ENCODE data around the gene GMDS. TPM values are rescaled to one million over a fixed set of nuclear protein-coding genes. Genes with fewer than 3 reads are reported as not detected.

GMDS gene
- total and polyA plus RNA-seq, 2 of the 4 experiments (the other 2 are of a cell fraction): 7.3 to 21.9 TPM

- Histone ChIP-seq H3K9ac (ENCODE audit: low read depth, low read length) (no peak overlapping the region), H3K9me1 (ENCODE audit: insufficient read depth, low read length) (no peaks in the 10 kb centered on the region; the same call in 1 of the 2 replicates), H3K9me3 (ENCODE audit: control insufficient read depth, insufficient read depth, low read length) (no peaks in the 10 kb centered on the region), H3K4me1 (ENCODE audit: control insufficient read depth, insufficient read depth, low read length) (peaks cover 2% of the 10 kb centered on the region; the same call in 1 of the 2 replicates), H2AK5ac (ENCODE audit: low read depth, low read length) (no peak overlapping the region), H4K5ac (ENCODE audit: low read depth, low read length) (no peak overlapping the region), H4K20me1 (ENCODE audit: insufficient read depth, low read length) (no peaks in the 10 kb centered on the region), H2BK120ac (ENCODE audit: low read depth, low read length) (no peak overlapping the region), H4K91ac (ENCODE audit: insufficient read depth, low read depth, low read length) (no peak overlapping the region), H3K4ac (ENCODE audit: low read depth, low read length) (no peak overlapping the region), H3K56ac (ENCODE audit: extremely low read depth, insufficient read depth, low read length) (no peak overlapping the region), H2BK20ac (ENCODE audit: low read depth, low read length) (no peak overlapping the region), H3K23ac (ENCODE audit: low read depth, low read length) (no peak overlapping the region), H2BK5ac (ENCODE audit: low read depth, low read length, poor library complexity, severe bottlenecking) (no peak overlapping the region), H3K18ac (ENCODE audit: low read depth, low read length) (no peak overlapping the region), H3K27ac (ENCODE audit: insufficient read depth, low read length) (no peak overlapping the region), H3K36me3 (ENCODE audit: control insufficient read depth, insufficient read depth, low read length) (no peaks in the 10 kb centered on the region), H2AK9ac (replicated peaks; ENCODE audit: low read depth, low read length, poor library complexity) (no peak overlapping the region), H3K27me3 (ENCODE audit: control insufficient read depth, insufficient read depth, low read length) (peaks cover 2% of the 10 kb centered on the region), H2BK15ac (ENCODE audit: low read depth, low read length) (no peak overlapping the region), H3K4me3 (ENCODE audit: insufficient read depth, low read depth, low read length) (no peak overlapping the region), H3K14ac (replicated peaks; ENCODE audit: low read depth, low read length) (no peak overlapping the region), H4K8ac (ENCODE audit: low read depth in 2 of 2, low read length in 2 of 2) (no peak overlapping the region), H2AFZ (replicated peaks; ENCODE audit: low read length, poor library complexity) (no peak overlapping the region), H3K4me2 (ENCODE audit: low read depth, low read length) (no peak overlapping the region), H3K79me1 (ENCODE audit: low read depth in 1 of 2, low read length in 2 of 2) (no peaks in the 10 kb centered on the region)
- BruUV-seq (replicated peaks): no TSS peak
- intact Hi-C loops (cut with micrococcal nuclease): no loop called here
- ATAC-seq (ENCODE audit: low read depth) (no peak), DNase-seq (no peak)
- in situ Hi-C loops (cut with MboI; ENCODE audit: low sequenced_read_pairs): no loop called here
- ChIA-PET CTCF (interaction anchor here (0.5 kb wide), 1 partner anchor 1128 kb away, joined by 3 read pairs; no protein-coding TSS in a partner anchor), POLR2A (ENCODE audit: unreplicated experiment) (no interaction called here)
- dilution Hi-C loops (cut with HindIII; ENCODE audit: low sequenced_read_pairs, unreplicated experiment): no loop called here
- 93% methylated on average over 5 of the region's 19 CpGs; no CpG with 5 or more reads in 1 of the 2 experiments for WGBS, 2 experiments (ENCODE audit: extremely low coverage in 2 of 2, insufficient read length in 1 of 2)
- TF ChIP-seq NFE2L2 (IDR thresholded peaks at IDR 0.05; ENCODE audit: low read depth, low read length): no peak
- TF ChIP-seq SMC3 (IDR thresholded peaks at IDR 0.05; ENCODE audit: low read depth, low read length): no peak
- TF ChIP-seq MAFK (IDR thresholded peaks at IDR 0.05; ENCODE audit: low read depth, low read length): no peak
- TF ChIP-seq CEBPB (IDR thresholded peaks at IDR 0.05; ENCODE audit: low read depth, low read length): no peak
- no peak for TF ChIP-seq ELK1 (IDR thresholded peaks at IDR 0.05; ENCODE audit: borderline replicate concordance, low read depth, low read length)
- TF ChIP-seq POLR2A (IDR thresholded peaks at IDR 0.05; ENCODE audit: low read depth, low read length): no peak
- TF ChIP-seq CHD1 (IDR thresholded peaks at IDR 0.05; ENCODE audit: low read depth, low read length): no peak
- TF ChIP-seq MXI1 (IDR thresholded peaks at IDR 0.05; ENCODE audit: borderline replicate concordance, low read depth, low read length): no peak
- TF ChIP-seq RAD21 (IDR thresholded peaks at IDR 0.05; ENCODE audit: low read length): no peak
- no peak for TF ChIP-seq CTCF (conservative IDR thresholded peaks at IDR 0.05; ENCODE audit: low read depth, low read length)
- TF ChIP-seq FOS (IDR thresholded peaks at IDR 0.05; ENCODE audit: low read depth, low read length): no peak
- no peak for TF ChIP-seq BHLHE40 (IDR thresholded peaks at IDR 0.05; ENCODE audit: low read depth, low read length)
- no peak for TF ChIP-seq RCOR1 (IDR thresholded peaks at IDR 0.05; ENCODE audit: insufficient replicate concordance, low read length)
- no peak for TF ChIP-seq USF2 (IDR thresholded peaks at IDR 0.05; ENCODE audit: low read depth, low read length)
- no peak for TF ChIP-seq RFX5 (IDR thresholded peaks at IDR 0.05; ENCODE audit: low read depth, low read length)
Measured at GRCh38 chr6:1577896-1578745, 667.3 kb downstream of the GMDS start.
